PC-3 (cell line): ENCODE measurements around the gene HSPB2.

Experiments used
- EZH2 ChIP-seq: fragments of 300-600 bp; sonication (generic); IDR thresholded peaks from one replicate; pipeline ENCODE4 v1.6.1; 2017; ENCODE audit warnings: antibody characterized with exemption, mild to moderate bottlenecking, low read length; ENCODE audit not compliant: unreplicated experiment
- EZH2phosphoT487 ChIP-seq: fragments of 300-600 bp; sonication (generic); IDR thresholded peaks from 2 replicates; pipeline ENCODE4 v1.6.1; 2018; ENCODE audit warnings: mild to moderate bottlenecking, antibody characterized with exemption, low read length, borderline replicate concordance
- TF ChIP-seq, protein P1 (sequence below): fragments of 300-600 bp; sonication (generic); conservative IDR thresholded peaks from 2 replicates; pipeline ENCODE4 v1.5.1; 2017; ENCODE audit warnings: antibody characterized with exemption, low read depth, mild to moderate bottlenecking, low read length

DNA sequence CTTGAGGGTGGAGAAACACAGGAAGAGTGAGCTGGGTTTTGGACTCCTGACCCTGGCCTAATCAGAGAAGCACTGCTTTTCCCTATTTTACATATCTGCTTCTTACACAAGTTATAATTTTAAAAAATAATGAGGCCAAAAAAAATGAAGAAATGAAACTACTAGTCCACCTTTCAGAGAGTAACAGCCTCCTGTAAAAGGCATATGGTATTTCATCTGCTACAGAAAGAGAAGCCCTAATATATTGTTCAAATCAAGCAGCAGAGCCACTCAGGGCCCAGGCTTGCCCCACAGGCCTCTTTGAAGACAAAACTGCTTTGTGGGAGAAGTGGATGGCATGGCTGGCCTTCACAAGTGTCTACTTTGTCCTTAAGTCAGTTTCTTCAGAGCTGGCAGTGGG is 34.6 kb downstream of the HSPB2 start:
- TF ChIP-seq, protein P1, sequence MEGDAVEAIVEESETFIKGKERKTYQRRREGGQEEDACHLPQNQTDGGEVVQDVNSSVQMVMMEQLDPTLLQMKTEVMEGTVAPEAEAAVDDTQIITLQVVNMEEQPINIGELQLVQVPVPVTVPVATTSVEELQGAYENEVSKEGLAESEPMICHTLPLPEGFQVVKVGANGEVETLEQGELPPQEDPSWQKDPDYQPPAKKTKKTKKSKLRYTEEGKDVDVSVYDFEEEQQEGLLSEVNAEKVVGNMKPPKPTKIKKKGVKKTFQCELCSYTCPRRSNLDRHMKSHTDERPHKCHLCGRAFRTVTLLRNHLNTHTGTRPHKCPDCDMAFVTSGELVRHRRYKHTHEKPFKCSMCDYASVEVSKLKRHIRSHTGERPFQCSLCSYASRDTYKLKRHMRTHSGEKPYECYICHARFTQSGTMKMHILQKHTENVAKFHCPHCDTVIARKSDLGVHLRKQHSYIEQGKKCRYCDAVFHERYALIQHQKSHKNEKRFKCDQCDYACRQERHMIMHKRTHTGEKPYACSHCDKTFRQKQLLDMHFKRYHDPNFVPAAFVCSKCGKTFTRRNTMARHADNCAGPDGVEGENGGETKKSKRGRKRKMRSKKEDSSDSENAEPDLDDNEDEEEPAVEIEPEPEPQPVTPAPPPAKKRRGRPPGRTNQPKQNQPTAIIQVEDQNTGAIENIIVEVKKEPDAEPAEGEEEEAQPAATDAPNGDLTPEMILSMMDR: no peak
- TF ChIP-seq EZH2phosphoT487 (no peak), EZH2 (no peak)
